AG04449 (cell line): ENCODE measurements around the gene SCN8A.

Experiments used
- CTCF ChIA-PET: fragments of 350-600 bp; formaldehyde crosslinking; extraction: SDS; loops from one replicate; lab custom pipeline; 2021; ENCODE audit warnings: antibody characterized with exemption; lab: Yijun Ruan, JAX
- POLR2A ChIA-PET: fragments of 400-600, 350-600 bp; formaldehyde crosslinking; extraction: SDS; loops from one replicate; lab custom pipeline; 2020; ENCODE audit warnings: antibody characterized with exemption, inconsistent platforms; lab: Yijun Ruan, JAX
- DNase-seq: peaks from one replicate; pipeline ENCODE4 v3.0.0-alpha.2; 2010; ENCODE audit warnings: low read depth, low spot score
- H3K4me3 ChIP-seq: 2 replicates; pipeline ENCODE4 v1.5.1; 2011; ENCODE audit warnings: low read depth, mild to moderate bottlenecking, control low read depth, low read length
- TF ChIP-seq, protein P1 (sequence below): IDR thresholded peaks from one replicate; pipeline ENCODE4 v1.5.1; 2011; ENCODE audit warnings: mild to moderate bottlenecking, moderate library complexity, low read length, control low read depth, inconsistent platforms; ENCODE audit not compliant: insufficient read depth; ENCODE audit errors: missing control alignments

SCN8A gene

GRCh38 chr12:51748235-51748634 is 157.2 kb downstream of the SCN8A start:
- TF ChIP-seq, protein P1, sequence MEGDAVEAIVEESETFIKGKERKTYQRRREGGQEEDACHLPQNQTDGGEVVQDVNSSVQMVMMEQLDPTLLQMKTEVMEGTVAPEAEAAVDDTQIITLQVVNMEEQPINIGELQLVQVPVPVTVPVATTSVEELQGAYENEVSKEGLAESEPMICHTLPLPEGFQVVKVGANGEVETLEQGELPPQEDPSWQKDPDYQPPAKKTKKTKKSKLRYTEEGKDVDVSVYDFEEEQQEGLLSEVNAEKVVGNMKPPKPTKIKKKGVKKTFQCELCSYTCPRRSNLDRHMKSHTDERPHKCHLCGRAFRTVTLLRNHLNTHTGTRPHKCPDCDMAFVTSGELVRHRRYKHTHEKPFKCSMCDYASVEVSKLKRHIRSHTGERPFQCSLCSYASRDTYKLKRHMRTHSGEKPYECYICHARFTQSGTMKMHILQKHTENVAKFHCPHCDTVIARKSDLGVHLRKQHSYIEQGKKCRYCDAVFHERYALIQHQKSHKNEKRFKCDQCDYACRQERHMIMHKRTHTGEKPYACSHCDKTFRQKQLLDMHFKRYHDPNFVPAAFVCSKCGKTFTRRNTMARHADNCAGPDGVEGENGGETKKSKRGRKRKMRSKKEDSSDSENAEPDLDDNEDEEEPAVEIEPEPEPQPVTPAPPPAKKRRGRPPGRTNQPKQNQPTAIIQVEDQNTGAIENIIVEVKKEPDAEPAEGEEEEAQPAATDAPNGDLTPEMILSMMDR: no peak
- DNase-seq: no peak
- CTCF ChIA-PET: interaction anchor here (1.3 kb wide), 1 partner anchor 76 kb away, joined by 5 read pairs; no protein-coding TSS in a partner anchor
- no peak overlapping the region for H3K4me3 ChIP-seq
- POLR2A ChIA-PET: no interaction called here

DNA sequence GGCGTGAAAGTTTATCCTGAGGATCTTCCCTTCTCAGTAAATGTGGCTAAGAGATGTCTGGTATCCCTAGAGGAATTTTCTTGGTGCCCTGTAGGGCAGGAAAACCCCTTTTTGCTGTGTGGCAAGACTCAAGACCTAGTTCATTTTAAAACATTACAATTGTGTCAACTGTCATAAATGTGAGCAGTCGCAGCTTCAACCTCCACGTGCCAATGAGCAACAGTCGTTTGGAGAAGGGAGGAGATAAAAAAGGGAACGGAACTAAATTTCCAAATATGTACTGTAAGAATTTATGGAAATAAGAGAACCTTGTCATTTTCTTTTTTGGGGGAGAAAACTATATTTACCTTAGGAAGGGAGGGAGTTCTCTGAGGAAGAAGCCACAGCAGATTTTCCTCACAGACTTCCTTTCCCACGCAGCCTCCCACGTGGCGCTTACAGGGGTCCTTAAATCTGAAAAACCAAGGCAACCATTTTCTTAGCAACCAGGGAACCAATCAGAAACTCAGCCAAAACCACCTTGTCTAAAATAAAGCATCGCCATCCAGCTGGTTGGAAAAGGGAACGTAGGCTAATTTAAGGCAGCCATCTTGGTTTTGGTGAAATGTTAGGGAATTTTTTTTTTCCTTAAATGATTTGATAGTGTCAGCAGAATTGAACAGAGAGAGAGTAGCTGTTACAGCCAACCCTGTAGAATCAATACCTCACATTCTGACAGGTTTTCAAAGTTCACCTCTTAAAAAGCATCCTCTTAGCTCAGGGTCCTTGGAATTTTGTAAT is 158.4 kb downstream of the SCN8A start:
- no peak overlapping the region for H3K4me3 ChIP-seq
- TF ChIP-seq, protein P1: no peak
- POLR2A ChIA-PET: no interaction called here
- DNase-seq: no peak
- CTCF ChIA-PET: interaction anchor here (1.0 to 1.3 kb wide), 2 partner anchors 74 to 325 kb away, joined by 3 to 5 read pairs; partner anchors contain the start of gene SLC4A8

GRCh38 chr12:51749986-51750317 is 158.9 kb downstream of the SCN8A start:
- POLR2A ChIA-PET: no interaction called here
- TF ChIP-seq, protein P1: no peak
- DNase-seq: no peak
- no peak overlapping the region for H3K4me3 ChIP-seq
- CTCF ChIA-PET: no interaction called here

GRCh38 chr12:51751661-51752060 is 160.6 kb downstream of the SCN8A start:
- TF ChIP-seq, protein P1: no peak
- DNase-seq: no peak
- POLR2A ChIA-PET: no interaction called here
- H3K4me3 ChIP-seq: no peak overlapping the region
- CTCF ChIA-PET: no interaction called here

DNA sequence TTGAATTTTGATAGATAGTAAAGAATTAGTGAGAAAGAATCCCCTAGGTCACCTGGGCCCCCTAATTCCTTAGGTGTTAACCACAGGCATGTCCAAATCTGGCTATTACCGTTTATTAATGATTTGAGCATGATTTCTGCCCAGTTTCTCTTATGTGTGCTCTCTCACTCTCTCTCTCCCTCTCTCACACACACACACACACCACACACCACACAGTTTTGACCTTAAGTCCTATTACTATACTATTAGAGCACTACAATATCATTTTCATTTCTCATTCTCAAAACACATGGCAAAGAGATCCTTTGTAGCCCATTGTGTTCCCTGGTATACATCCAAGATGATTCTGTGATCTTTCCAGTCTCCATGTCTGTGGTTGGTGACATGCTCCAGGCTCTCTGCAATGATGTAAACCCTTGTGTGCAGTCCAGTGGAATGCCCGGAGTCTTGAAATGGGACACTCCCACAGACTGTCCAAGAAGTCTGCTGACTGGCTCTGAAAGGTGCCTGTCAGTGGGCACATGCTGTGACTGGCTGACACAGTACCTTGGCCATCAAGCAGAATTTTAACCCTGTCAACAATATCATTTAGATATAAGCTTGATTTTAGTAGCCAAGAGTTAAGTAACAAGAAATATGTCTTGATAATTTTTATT is 161.3 kb downstream of the SCN8A start:
- POLR2A ChIA-PET: no interaction called here
- no peak overlapping the region for H3K4me3 ChIP-seq
- TF ChIP-seq, protein P1: no peak
- DNase-seq: peak; percentile 67
- CTCF ChIA-PET: interaction anchor here (1.0 kb wide), 1 partner anchor 220 kb away, joined by 3 read pairs; no protein-coding TSS in a partner anchor
